ENCODE results near the gene MRPL43.

GRCh38 chr10:100960251-100960650 is 27.0 kb downstream of the MRPL43 start:
- TF ChIP-seq CTCF (IDR thresholded peaks at IDR 0.05) (no peak), EZH2 (IDR thresholded peaks at IDR 0.05) (no peak), EZH2phosphoT487 (IDR thresholded peaks at IDR 0.05) (no peak)

Data from neural progenitor cell (in vitro differentiated cells).